ENCODE measurements around the gene SIRPA. TPM values are rescaled to one million over a fixed set of nuclear protein-coding genes. Genes with fewer than 3 reads are reported as not detected.

The SIRPA gene
- total RNA-seq, 1 experiment from 2014 or later = 12.8 TPM

- CTCF ChIA-PET = interaction anchor here (0.5 kb wide), 1 partner anchor 585 kb away, joined by 3 read pairs; no protein-coding TSS in a partner anchor
These were observed 20.0 kb upstream of the SIRPA start for GRCh38 chr20:1875183-1875554.

DNA sequence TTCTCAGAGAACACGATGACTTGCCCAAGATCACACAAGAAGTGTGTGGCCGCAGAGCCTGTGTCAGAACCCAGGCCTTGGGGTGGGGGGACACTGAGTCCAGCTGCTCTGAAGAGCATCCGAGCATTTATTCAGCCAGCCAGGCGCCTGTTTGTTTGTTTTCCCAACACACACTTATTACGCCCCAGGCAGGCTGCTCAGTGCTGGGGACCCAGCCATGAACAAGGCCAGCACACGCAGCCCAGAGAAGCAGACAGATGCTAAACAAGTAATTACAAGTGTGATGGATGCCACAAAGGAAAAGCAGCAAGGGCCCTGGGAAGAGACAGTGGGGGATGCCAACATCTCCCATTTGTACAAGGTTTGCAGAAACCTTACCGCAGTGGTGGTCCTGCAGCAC is 19.4 kb upstream of the SIRPA start:
- no TSS peak for BruUV-seq (replicated peaks)
- POLR2A ChIA-PET (ENCODE audit: unreplicated experiment) = no interaction called here

More at GRCh38 chr20:1875183-1875554, 20.0 kb upstream of the SIRPA start:
- Histone ChIP-seq H3K27me3 (ENCODE audit: low read length) (no peaks in the 10 kb centered on the region), H3K4me1 (ENCODE audit: insufficient read depth, low read length) (no peaks in the 10 kb centered on the region), H3K27ac (ENCODE audit: low read length) (no peak overlapping the region), H3K4me3 (ENCODE audit: low read length) (no peak overlapping the region), H3K9me2 (replicated peaks; ENCODE audit: low read length) (no peaks in the 10 kb centered on the region), H4K20me1 (ENCODE audit: low read length) (no peaks in the 10 kb centered on the region), H3K79me2 (ENCODE audit: low read length) (no peaks in the 10 kb centered on the region), H3K9ac (ENCODE audit: low read length) (no peak overlapping the region), H3K36me3 (ENCODE audit: low read depth, low read length) (no peaks in the 10 kb centered on the region), H3F3A (ENCODE audit: low read length, unreplicated experiment) (no peaks in the 10 kb centered on the region), H2AFZ (ENCODE audit: low read length) (no peak overlapping the region), H3K9me3 (ENCODE audit: low read length) (no peaks in the 10 kb centered on the region), H3K4me2 (ENCODE audit: low read length) (no peak overlapping the region)
- TF ChIP-seq, protein P1, sequence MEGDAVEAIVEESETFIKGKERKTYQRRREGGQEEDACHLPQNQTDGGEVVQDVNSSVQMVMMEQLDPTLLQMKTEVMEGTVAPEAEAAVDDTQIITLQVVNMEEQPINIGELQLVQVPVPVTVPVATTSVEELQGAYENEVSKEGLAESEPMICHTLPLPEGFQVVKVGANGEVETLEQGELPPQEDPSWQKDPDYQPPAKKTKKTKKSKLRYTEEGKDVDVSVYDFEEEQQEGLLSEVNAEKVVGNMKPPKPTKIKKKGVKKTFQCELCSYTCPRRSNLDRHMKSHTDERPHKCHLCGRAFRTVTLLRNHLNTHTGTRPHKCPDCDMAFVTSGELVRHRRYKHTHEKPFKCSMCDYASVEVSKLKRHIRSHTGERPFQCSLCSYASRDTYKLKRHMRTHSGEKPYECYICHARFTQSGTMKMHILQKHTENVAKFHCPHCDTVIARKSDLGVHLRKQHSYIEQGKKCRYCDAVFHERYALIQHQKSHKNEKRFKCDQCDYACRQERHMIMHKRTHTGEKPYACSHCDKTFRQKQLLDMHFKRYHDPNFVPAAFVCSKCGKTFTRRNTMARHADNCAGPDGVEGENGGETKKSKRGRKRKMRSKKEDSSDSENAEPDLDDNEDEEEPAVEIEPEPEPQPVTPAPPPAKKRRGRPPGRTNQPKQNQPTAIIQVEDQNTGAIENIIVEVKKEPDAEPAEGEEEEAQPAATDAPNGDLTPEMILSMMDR (conservative IDR thresholded peaks at IDR 0.05; ENCODE audit: low read depth, low read length) = no peak
- TF ChIP-seq EZH2 (IDR thresholded peaks at IDR 0.05; ENCODE audit: low read length, unreplicated experiment) (no peak), EZH2phosphoT487 (IDR thresholded peaks at IDR 0.05; ENCODE audit: borderline replicate concordance, low read length) (no peak)
- intact Hi-C loops (cut with micrococcal nuclease) = no loop called here
- no peak for DNase-seq
- no peak for ATAC-seq
- POLR2A ChIA-PET (ENCODE audit: unreplicated experiment) = no interaction called here
- BruUV-seq (replicated peaks) = no TSS peak

DNA sequence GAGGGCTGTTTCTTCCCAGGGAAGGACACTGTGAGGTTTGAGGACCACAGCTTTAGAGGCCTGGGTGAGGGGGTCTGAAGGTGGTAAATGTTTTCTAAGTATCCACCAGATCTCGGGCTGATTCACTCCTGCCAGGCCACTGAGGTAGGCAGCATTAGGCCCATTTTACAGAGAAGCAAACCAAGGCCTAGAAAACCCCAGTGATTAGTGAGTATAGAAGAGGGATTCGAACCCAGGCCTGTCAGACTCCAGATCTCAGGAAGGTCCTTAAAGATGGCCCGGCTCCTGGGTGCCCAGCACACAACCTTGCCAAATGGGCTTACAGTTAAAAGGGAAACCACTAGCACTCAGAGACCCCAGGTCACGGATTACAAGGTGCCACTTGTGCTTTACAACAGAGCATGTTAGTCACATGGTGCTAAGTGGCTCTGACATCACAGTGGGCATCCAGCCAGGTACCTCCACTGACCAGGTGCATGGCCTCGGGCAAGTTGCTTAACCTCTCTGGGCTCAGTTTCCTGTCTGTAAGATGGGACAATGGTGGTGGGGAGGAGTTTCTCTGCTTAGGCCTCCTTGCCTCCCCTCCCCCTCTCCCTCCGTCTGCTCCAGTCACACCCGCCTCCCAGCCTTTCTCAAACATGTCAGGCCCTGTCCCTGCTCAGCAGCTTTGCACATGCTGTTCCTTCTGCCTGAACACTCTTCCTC is 18.8 kb upstream of the SIRPA start:
- H3K9me2 ChIP-seq (replicated peaks; ENCODE audit: low read length) = no peaks in the 10 kb centered on the region
- H3K9ac ChIP-seq (ENCODE audit: low read length) = no peak overlapping the region
- no peaks in the 10 kb centered on the region for H3K4me1 ChIP-seq (ENCODE audit: insufficient read depth, low read length)
- H3K79me2 ChIP-seq (ENCODE audit: low read length) = no peaks in the 10 kb centered on the region
- H3K4me2 ChIP-seq (ENCODE audit: low read length) = no peak overlapping the region
- H3K27me3 ChIP-seq (ENCODE audit: low read length) = no peaks in the 10 kb centered on the region
- ATAC-seq (no peak; the same call in 1 of the 2 replicates), DNase-seq (peak; percentile 55)
- no peaks in the 10 kb centered on the region for H3K36me3 ChIP-seq (ENCODE audit: low read depth, low read length)
- no peaks in the 10 kb centered on the region for H3K9me3 ChIP-seq (ENCODE audit: low read length)
- no peak overlapping the region for H3K27ac ChIP-seq (ENCODE audit: low read length)
- CTCF ChIA-PET = no interaction called here
- POLR2A ChIA-PET (ENCODE audit: unreplicated experiment) = no interaction called here
- no peaks in the 10 kb centered on the region for H3F3A ChIP-seq (ENCODE audit: low read length, unreplicated experiment)
- no peak overlapping the region for H2AFZ ChIP-seq (ENCODE audit: low read length)
- H3K4me3 ChIP-seq (ENCODE audit: low read length) = no peak overlapping the region
- TF ChIP-seq, protein P1 (conservative IDR thresholded peaks at IDR 0.05; ENCODE audit: low read depth, low read length) = no peak
- TF ChIP-seq EZH2 (IDR thresholded peaks at IDR 0.05; ENCODE audit: low read length, unreplicated experiment) = no peak
- TF ChIP-seq EZH2phosphoT487 (IDR thresholded peaks at IDR 0.05; ENCODE audit: borderline replicate concordance, low read length) = no peak
- intact Hi-C loops (cut with micrococcal nuclease) = no loop called here
- BruUV-seq (replicated peaks) = no TSS peak
- no peaks in the 10 kb centered on the region for H4K20me1 ChIP-seq (ENCODE audit: low read length)

More for the DNA sequence above, 19.4 kb upstream of the SIRPA start:
- no peak for TF ChIP-seq EZH2 (IDR thresholded peaks at IDR 0.05; ENCODE audit: low read length, unreplicated experiment)
- no peak for TF ChIP-seq EZH2phosphoT487 (IDR thresholded peaks at IDR 0.05; ENCODE audit: borderline replicate concordance, low read length)
- TF ChIP-seq, protein P1 (conservative IDR thresholded peaks at IDR 0.05; ENCODE audit: low read depth, low read length) = no peak
- Histone ChIP-seq H3K9me3 (ENCODE audit: low read length) (no peaks in the 10 kb centered on the region), H3K9ac (ENCODE audit: low read length) (no peak overlapping the region), H3K4me2 (ENCODE audit: low read length) (no peak overlapping the region), H2AFZ (ENCODE audit: low read length) (no peak overlapping the region), H3K9me2 (replicated peaks; ENCODE audit: low read length) (no peaks in the 10 kb centered on the region), H3K4me1 (ENCODE audit: insufficient read depth, low read length) (no peaks in the 10 kb centered on the region), H3K79me2 (ENCODE audit: low read length) (no peaks in the 10 kb centered on the region), H3K36me3 (ENCODE audit: low read depth, low read length) (no peaks in the 10 kb centered on the region), H3F3A (ENCODE audit: low read length, unreplicated experiment) (no peaks in the 10 kb centered on the region), H4K20me1 (ENCODE audit: low read length) (no peaks in the 10 kb centered on the region), H3K27ac (ENCODE audit: low read length) (no peak overlapping the region), H3K4me3 (ENCODE audit: low read length) (no peak overlapping the region), H3K27me3 (ENCODE audit: low read length) (no peaks in the 10 kb centered on the region)
- ATAC-seq (no peak), DNase-seq (no peak)
- CTCF ChIA-PET = no interaction called here
- intact Hi-C loops (cut with micrococcal nuclease) = no loop called here

All from PC-3 (cell line).